H1 (cell line): ENCODE results near the gene STH. TPM values are rescaled to one million over a fixed set of nuclear protein-coding genes. Genes with fewer than 3 reads are reported as not detected.

Experiments used
- CTCF ChIA-PET: fragments of 300-600 bp; sonication (Branson Sonifier 250); formaldehyde crosslinking; loops from one replicate; lab custom pipeline; 2021; ENCODE audit not compliant: partially characterized antibody; lab: Charles Lee
- POLR2A ChIA-PET: fragments of 300-600 bp; sonication (Branson Sonifier 250); formaldehyde crosslinking; loops from one replicate; lab custom pipeline; 2021; ENCODE audit warnings: inconsistent platforms; ENCODE audit not compliant: partially characterized antibody; lab: Charles Lee
- DNase-seq, 2 experiments: peaks; one replicate each; pipeline versions ENCODE4 v3.0.0 to v3.0.0-alpha.2; 2010 to 2022; ENCODE audit warnings: low spot score in 2 of 2, low read depth in 1 of 2, mixed read lengths in 1 of 2
- FAIRE-seq: peaks from 2 replicates; lab custom pipeline; 2011; peaks lifted over from hg19 to GRCh38; lab: Jason Lieb, UNC
- H2AFZ ChIP-seq: 2 replicates; pipeline ENCODE4 v1.8.1; 2012; ENCODE audit warnings: low read length, inconsistent platforms
- H2AK5ac ChIP-seq: 2 replicates; pipeline ENCODE4 v1.6.1; 2013; ENCODE audit warnings: low read depth, low read length
- H2BK120ac ChIP-seq: replicated peaks from 2 replicates; pipeline ENCODE3; 2013; ENCODE audit warnings: low read depth, low read length, inconsistent platforms
- H2BK12ac ChIP-seq: 2 replicates; pipeline ENCODE4 v1.6.1; 2013; ENCODE audit warnings: low read depth, low read length
- H2BK15ac ChIP-seq: 2 replicates; pipeline ENCODE4 v1.6.1; 2013; ENCODE audit warnings: low read length
- H2BK20ac ChIP-seq: 2 replicates; pipeline ENCODE4 v1.6.1; 2013; ENCODE audit warnings: low read length
- H2BK5ac ChIP-seq: 2 replicates; pipeline ENCODE4 v1.6.1; 2013; ENCODE audit warnings: low read depth, low read length
- H3K14ac ChIP-seq: 2 replicates; pipeline ENCODE4 v1.6.1; 2013; ENCODE audit warnings: inconsistent platforms; ENCODE audit not compliant: insufficient read length
- H3K18ac ChIP-seq: 2 replicates; pipeline ENCODE4 v1.6.1; 2013; ENCODE audit warnings: low read length; ENCODE audit errors: extremely low read depth
- H3K23ac ChIP-seq: 2 replicates; pipeline ENCODE4 v1.6.1; 2013; ENCODE audit warnings: inconsistent platforms; ENCODE audit not compliant: insufficient read length
- H3K23me2 ChIP-seq: 2 replicates; pipeline ENCODE4 v1.6.1; 2013; ENCODE audit warnings: low read depth, low read length
- H3K27ac ChIP-seq: 2 replicates; pipeline ENCODE4 v1.6.1; 2011; ENCODE audit warnings: low read depth, low read length, inconsistent platforms
- H3K27me3 ChIP-seq, 4 experiments: replicated peaks in 1 of 4; 1 replicate in 1 of 4; 2 replicates in 3 of 4; pipeline versions ENCODE4 v1.6.1 to v1.8.1; 2011 to 2013; ENCODE audit warnings: low read length in 3 of 4, mild to moderate bottlenecking in 3 of 4, inconsistent platforms in 2 of 4, mixed read lengths in 2 of 4, moderate library complexity in 1 of 4; ENCODE audit not compliant: control insufficient read depth in 3 of 4, insufficient read depth in 3 of 4; ENCODE audit errors: extremely low read depth in 1 of 4
- H3K36me3 ChIP-seq, 4 experiments: 2 replicates each; pipeline versions ENCODE4 v1.6.1 to v1.8.1; 2011 to 2013; ENCODE audit warnings: mild to moderate bottlenecking in 4 of 4, low read length in 3 of 4, moderate library complexity in 2 of 4, control low read depth in 1 of 4, inconsistent platforms in 1 of 4; ENCODE audit not compliant: insufficient read depth in 4 of 4, control insufficient read depth in 2 of 4
- H3K4ac ChIP-seq: replicated peaks from 2 replicates; pipeline ENCODE3; 2013; ENCODE audit warnings: low read length, low read depth, mixed read lengths, inconsistent platforms; ENCODE audit not compliant: insufficient read length
- H3K4me1 ChIP-seq, 4 experiments: replicated peaks in 1 of 4; 1 replicate in 1 of 4; 2 replicates in 3 of 4; pipeline versions ENCODE4 v1.6.1 to v1.8.1; 2011 to 2013; ENCODE audit warnings: low read length in 3 of 4, inconsistent platforms in 2 of 4, mixed read lengths in 1 of 4; ENCODE audit not compliant: insufficient read depth in 4 of 4, control insufficient read depth in 3 of 4
- H3K4me2 ChIP-seq, 2 experiments: 2 replicates each; pipeline versions ENCODE4 v1.6.1 to v1.8.1; 2011 to 2013; ENCODE audit warnings: low read depth in 2 of 2, low read length in 2 of 2, control low read depth in 1 of 2, inconsistent platforms in 1 of 2, mild to moderate bottlenecking in 1 of 2; ENCODE audit not compliant: insufficient read depth in 1 of 2
- H3K4me3 ChIP-seq, 4 experiments: fragments of 200-600, 300-600 bp in 1 of 4; sonication (generic), shearing (Covaris generic), sonication (Bioruptor Twin) in 1 of 4; 2 replicates each; pipeline versions ENCODE4 v1.5.1 to v1.8.1; 2011 to 2016; ENCODE audit warnings: low read length in 4 of 4, low read depth in 3 of 4, control low read depth in 2 of 4, inconsistent platforms in 2 of 4, mild to moderate bottlenecking in 2 of 4, mixed read lengths in 1 of 4, moderate library complexity in 1 of 4; ENCODE audit not compliant: insufficient read depth in 2 of 4; ENCODE audit errors: extremely low read depth in 1 of 4
- H3K56ac ChIP-seq: replicated peaks from 2 replicates; pipeline ENCODE3; 2013; ENCODE audit warnings: low read depth, mild to moderate bottlenecking, mixed read lengths, low read length, inconsistent platforms; ENCODE audit not compliant: insufficient read length
- H3K79me1 ChIP-seq: 2 replicates; pipeline ENCODE4 v1.6.1; 2013; ENCODE audit warnings: low read depth, low read length, control low read depth
- H3K79me2 ChIP-seq, 2 experiments: 2 replicates each; pipeline versions ENCODE4 v1.6.1 to v1.8.1; 2012 to 2013; ENCODE audit warnings: low read length in 2 of 2, mild to moderate bottlenecking in 2 of 2, inconsistent platforms in 1 of 2; ENCODE audit not compliant: insufficient read depth in 2 of 2, control insufficient read depth in 1 of 2
- H3K9ac ChIP-seq, 4 experiments: replicated peaks in 1 of 4; 1 replicate in 1 of 4; 2 replicates in 3 of 4; pipeline versions ENCODE4 v1.6.1 to v1.8.1; 2011 to 2013; ENCODE audit warnings: low read depth in 3 of 4, low read length in 3 of 4, control low read depth in 2 of 4, mild to moderate bottlenecking in 2 of 4, moderate library complexity in 2 of 4, inconsistent platforms in 1 of 4; ENCODE audit errors: extremely low read depth in 1 of 4
- H3K9me3 ChIP-seq, 2 experiments: 2 replicates each; pipeline versions ENCODE4 v1.6.1 to v1.8.1; 2012 to 2013; ENCODE audit warnings: mild to moderate bottlenecking in 2 of 2, moderate library complexity in 2 of 2, control low read depth in 1 of 2, inconsistent platforms in 1 of 2, low read depth in 1 of 2, low read length in 1 of 2, mixed read lengths in 1 of 2; ENCODE audit not compliant: insufficient read depth in 2 of 2
- H4K20me1 ChIP-seq, 2 experiments: replicated peaks in 1 of 2; 2 replicates each; pipeline versions ENCODE3 to v1.8.1; 2011 to 2013; ENCODE audit warnings: inconsistent platforms in 2 of 2, low read length in 2 of 2, mild to moderate bottlenecking in 1 of 2; ENCODE audit not compliant: insufficient read depth in 2 of 2, control insufficient read depth in 1 of 2
- H4K5ac ChIP-seq: 2 replicates; pipeline ENCODE4 v1.6.1; 2013; ENCODE audit warnings: low read length, low read depth, mixed read lengths, inconsistent platforms; ENCODE audit not compliant: insufficient read length
- H4K8ac ChIP-seq: 2 replicates; pipeline ENCODE4 v1.8.0; 2013; ENCODE audit warnings: mild to moderate bottlenecking, moderate library complexity, low read length, inconsistent platforms; ENCODE audit not compliant: insufficient read depth; ENCODE audit errors: extremely low read depth
- H4K91ac ChIP-seq: replicated peaks from 2 replicates; pipeline ENCODE3; 2013; ENCODE audit warnings: low read length, mixed read lengths, inconsistent platforms; ENCODE audit not compliant: insufficient read length
- ASH2L ChIP-seq: fragments of 200-600, 300-600 bp; sonication (generic); IDR thresholded peaks from one replicate; pipeline ENCODE4 v1.7.1; 2017; ENCODE audit warnings: low read length
- EP300 ChIP-seq, 2 experiments: IDR thresholded peaks; 1 replicate in 1 of 2; 2 replicates in 1 of 2; pipeline ENCODE4 v1.6.1; 2011 to 2012; ENCODE audit warnings: low read depth in 2 of 2, low read length in 2 of 2, mild to moderate bottlenecking in 2 of 2, borderline replicate concordance in 1 of 2, inconsistent platforms in 1 of 2, moderate library complexity in 1 of 2
- NANOG ChIP-seq: IDR thresholded peaks from 2 replicates; pipeline ENCODE4 v1.6.1; 2011; ENCODE audit warnings: low read length, low read depth, mild to moderate bottlenecking, inconsistent platforms; ENCODE audit not compliant: insufficient read depth, poor library complexity, severe bottlenecking
- RXRA ChIP-seq: IDR thresholded peaks from 2 replicates; pipeline ENCODE4 v1.6.1; 2011; ENCODE audit warnings: low read depth, mild to moderate bottlenecking, low read length, moderate library complexity; ENCODE audit not compliant: insufficient read depth
- SP2 ChIP-seq: IDR thresholded peaks from 2 replicates; pipeline ENCODE4 v1.6.1; 2012; ENCODE audit warnings: mild to moderate bottlenecking, low read length, inconsistent platforms
- TCF12 ChIP-seq: IDR thresholded peaks from 2 replicates; pipeline ENCODE4 v1.6.1; 2011; ENCODE audit warnings: low read depth, mild to moderate bottlenecking, low read length
- WGBS, 2 experiments: shearing (Covaris generic) in 1 of 2; methylation state at CpG; one replicate each; pipeline versions ENCODE4 v1.1.6 to v1.1.7; 2013 to 2015; ENCODE audit warnings: low lambda C conversion rate in 2 of 2, mixed read lengths in 2 of 2, inconsistent platforms in 1 of 2, low coverage in 1 of 2, missing lambda C conversion rate in 1 of 2; ENCODE audit not compliant: insufficient replicate concordance in 2 of 2, insufficient coverage in 1 of 2, insufficient read length in 1 of 2; ENCODE audit errors: extremely low coverage in 1 of 2, missing lambda C conversion rate in 1 of 2; 5-methylcytosine and 5-hydroxymethylcytosine counted together
- polyA plus RNA-seq, 7 experiments: library from polyadenylated mRNA; depleted of rRNA in 3 of 7; stranded (reverse) in 5 of 7; unstranded in 2 of 7; fragments of >200 nt in 5 of 7; fragments of 200-250 nt in 2 of 7; gene quantifications; 1 replicate in 5 of 7; 2 replicates in 1 of 7; 4 replicates in 1 of 7; pipeline versions ENCODE4 v1.2.1 to v1.2.3, GENCODE V29; 2011 to 2013; ENCODE audit warnings: missing spikeins in 2 of 7, mixed read lengths in 2 of 7
- total RNA-seq: library from RNA; stranded (reverse); fragmentation: NEBNext Ultra II Directional; extraction: Animal tissue kit (Norgen Biotek cat#: 25700); gene quantifications from 2 replicates; pipeline ENCODE4 v1.2.1, GENCODE V29; 2021
- TF ChIP-seq, protein P1 (sequence below): IDR thresholded peaks from 2 replicates; pipeline ENCODE4 v1.6.1; 2012; ENCODE audit warnings: inconsistent platforms

Gene STH
- total and polyA plus RNA-seq, 2 of the 8 experiments (the other 6 are each of a cell fraction or from before 2014, with no cell fraction given) = not detected

DNA sequence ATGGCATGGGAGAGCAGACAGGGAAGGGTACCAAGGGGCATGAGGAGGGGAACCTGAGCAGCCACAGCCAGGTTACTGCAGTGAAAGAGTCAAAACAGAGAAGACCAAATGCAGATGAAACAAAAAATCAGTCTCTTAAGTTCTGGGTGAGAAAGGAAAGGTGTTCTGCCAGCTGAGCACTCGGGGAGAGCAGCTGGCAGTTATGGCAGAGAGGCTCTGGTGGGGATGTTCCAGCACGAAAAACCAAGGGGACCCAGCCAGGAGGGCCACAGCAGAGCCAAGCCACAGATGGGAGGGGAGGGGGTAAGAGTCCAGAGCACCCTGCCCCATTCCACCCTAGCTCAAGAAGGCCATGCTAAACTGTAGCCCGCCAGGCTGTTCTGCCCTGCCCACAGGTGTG is 31.7 kb downstream of the STH start:
- Histone ChIP-seq H3K27me3 (no peaks in the 10 kb centered on the region), H3K4me1 (peaks cover 3 to 19% (median 6%) of the 10 kb centered on the region in 4 experiments), H3K23me2 (no peaks in the 10 kb centered on the region), H3K79me2 (no peaks in the 10 kb centered on the region), H2AFZ (no peak overlapping the region), H3K4me2 (no peak overlapping the region), H4K91ac (no peak overlapping the region), H3K23ac (no peak overlapping the region), H4K5ac (no peak overlapping the region), H2BK5ac (0 out of 2 replicates have a peak overlapping the region, but pooled peaks have one; percentile 11), H2BK120ac (no peak overlapping the region), H3K79me1 (peaks cover 3% of the 10 kb centered on the region; the same call in 1 of the 2 replicates), H3K36me3 (peaks cover 30 to 64% (median 50%) of the 10 kb centered on the region in 4 experiments), H3K27ac (no peak overlapping the region), H2BK15ac (no peak overlapping the region), H3K9me3 (no peaks in the 10 kb centered on the region), H2BK20ac (no peak overlapping the region), H3K4me3 (no peak overlapping the region), H2BK12ac (no peak overlapping the region), H4K20me1 (peaks cover 3 to 4% of the 10 kb centered on the region in 2 experiments), H3K14ac (no peak overlapping the region), H3K9ac (no peak overlapping the region), H4K8ac (no peak overlapping the region), H3K4ac (no peak overlapping the region), H2AK5ac (no peak overlapping the region), H3K18ac (no peak overlapping the region), H3K56ac (no peak overlapping the region)
- ChIA-PET POLR2A (no interaction called here), CTCF (interaction anchor here (1.0 to 2.7 kb wide), 3 partner anchors 8 to 14 kb away, joined by 3 to 7 read pairs (median 4); no protein-coding TSS in a partner anchor)
- WGBS, 2 experiments = 67% methylated on average over 3 of the region's 3 CpGs; no CpG with 5 or more reads in 1 of the 2 experiments
- DNase-seq (no peak), FAIRE-seq (no peak)
- TF ChIP-seq TCF12 (no peak), NANOG (no peak), ASH2L (no peak), SP2 (no peak), EP300 (IDR thresholded peaks at IDR 0.05; ENCODE audit: borderline replicate concordance in 1 of 2, low read depth in 2 of 2, low read length in 2 of 2) (no peak), RXRA (no peak)
- TF ChIP-seq, protein P1, sequence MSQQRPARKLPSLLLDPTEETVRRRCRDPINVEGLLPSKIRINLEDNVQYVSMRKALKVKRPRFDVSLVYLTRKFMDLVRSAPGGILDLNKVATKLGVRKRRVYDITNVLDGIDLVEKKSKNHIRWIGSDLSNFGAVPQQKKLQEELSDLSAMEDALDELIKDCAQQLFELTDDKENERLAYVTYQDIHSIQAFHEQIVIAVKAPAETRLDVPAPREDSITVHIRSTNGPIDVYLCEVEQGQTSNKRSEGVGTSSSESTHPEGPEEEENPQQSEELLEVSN = no peak
